GF-D8 (cell line): ENCODE measurements around the gene AP1M1.
"Not testable (repeated sequence)": the region's sequence is repeated elsewhere in the genome, so short reads cannot be mapped to it uniquely, and the experiment has no call there.

ENCODE experiments used
- DNase-seq: peaks from one replicate; lab custom pipeline; 2025; lab: John Stamatoyannopoulos, UW

Gene AP1M1

GRCh38 chr19:16261584-16262368 lies 64.1 kb downstream of the AP1M1 start:
- peak; percentile 26 for DNase-seq

- DNase-seq = no peak
Measured at GRCh38 chr19:16262618-16263017, 64.9 kb downstream of the AP1M1 start.

- DNase-seq = no peak
Measured at GRCh38 chr19:16263141-16263761, 65.5 kb downstream of the AP1M1 start.

- no peak for DNase-seq
Measured at GRCh38 chr19:16265205-16265604, 67.5 kb downstream of the AP1M1 start.

GRCh38 chr19:16265890-16266585 lies 68.3 kb downstream of the AP1M1 start:
- no peak for DNase-seq

GRCh38 chr19:16266586-16266942 lies 68.9 kb downstream of the AP1M1 start:
- DNase-seq = peak; percentile 63

- DNase-seq = no peak
Measured at GRCh38 chr19:16268676-16269319, 71.1 kb downstream of the AP1M1 start.

- no peak for DNase-seq
Measured at GRCh38 chr19:16272945-16273344, 75.2 kb downstream of the AP1M1 start.

GRCh38 chr19:16274447-16274846 lies 76.7 kb downstream of the AP1M1 start:
- no peak for DNase-seq

- no peak for DNase-seq
Measured at GRCh38 chr19:16280306-16280705, 82.6 kb downstream of the AP1M1 start.

GRCh38 chr19:16281743-16282142 lies 84.0 kb downstream of the AP1M1 start:
- no peak for DNase-seq

- peak; percentile 68 for DNase-seq
Measured at GRCh38 chr19:16283210-16284061, 85.7 kb downstream of the AP1M1 start.

- no peak for DNase-seq
Measured at GRCh38 chr19:16284505-16284904, 86.8 kb downstream of the AP1M1 start.

- not testable (repeated sequence) for DNase-seq
Measured at GRCh38 chr19:16285079-16285478, 87.4 kb downstream of the AP1M1 start.

- DNase-seq = no peak
Measured at GRCh38 chr19:16285769-16286498, 88.2 kb downstream of the AP1M1 start.

- DNase-seq = no peak
Measured at GRCh38 chr19:16288544-16288943, 90.8 kb downstream of the AP1M1 start.

GRCh38 chr19:16289594-16289993 lies 91.9 kb downstream of the AP1M1 start:
- DNase-seq = no peak

GRCh38 chr19:16290692-16291091 lies 93.0 kb downstream of the AP1M1 start:
- DNase-seq = no peak

- peak; percentile 90 for DNase-seq
Measured at GRCh38 chr19:16293118-16294091, 95.7 kb downstream of the AP1M1 start.

GRCh38 chr19:16295057-16295456 lies 97.3 kb downstream of the AP1M1 start:
- no peak for DNase-seq
